ENCODE data around the gene STK17A.

Gene STK17A

GRCh38 chr7:43554423-43554822 lies 28.5 kb upstream of the STK17A start:
- no peak overlapping the region for H3K4me3 ChIP-seq (ENCODE audit: low read depth, low read length)
- TF ChIP-seq CTCF (IDR thresholded peaks at IDR 0.05; ENCODE audit: borderline replicate concordance, insufficient read depth, low read depth, low read length): no peak

- TF ChIP-seq CTCF (IDR thresholded peaks at IDR 0.05; ENCODE audit: borderline replicate concordance, insufficient read depth, low read depth, low read length): no peak
- no peak overlapping the region for H3K4me3 ChIP-seq (ENCODE audit: low read depth, low read length)
Observed at GRCh38 chr7:43557831-43558495, 24.9 kb upstream of the STK17A start.

- TF ChIP-seq CTCF (IDR thresholded peaks at IDR 0.05; ENCODE audit: borderline replicate concordance, insufficient read depth, low read depth, low read length): no peak
- H3K4me3 ChIP-seq (ENCODE audit: low read depth, low read length): no peak overlapping the region
Observed at GRCh38 chr7:43559171-43559945, 23.6 kb upstream of the STK17A start.

- no peak for TF ChIP-seq CTCF (IDR thresholded peaks at IDR 0.05; ENCODE audit: borderline replicate concordance, insufficient read depth, low read depth, low read length)
- no peak overlapping the region for H3K4me3 ChIP-seq (ENCODE audit: low read depth, low read length)
Observed at GRCh38 chr7:43559946-43560335, 23.0 kb upstream of the STK17A start.

GRCh38 chr7:43560742-43561330 lies 22.1 kb upstream of the STK17A start:
- H3K4me3 ChIP-seq (ENCODE audit: low read depth, low read length): no peak overlapping the region
- no peak for TF ChIP-seq CTCF (IDR thresholded peaks at IDR 0.05; ENCODE audit: borderline replicate concordance, insufficient read depth, low read depth, low read length)

GRCh38 chr7:43562383-43562782 lies 20.5 kb upstream of the STK17A start:
- H3K4me3 ChIP-seq (ENCODE audit: low read depth, low read length): no peak overlapping the region
- no peak for TF ChIP-seq CTCF (IDR thresholded peaks at IDR 0.05; ENCODE audit: borderline replicate concordance, insufficient read depth, low read depth, low read length)
